Fibroblast of lung (primary cell): ENCODE measurements around the gene PCDHGC4.

Experiments used
- EZH2 ChIP-seq: IDR thresholded peaks from 2 replicates; pipeline ENCODE4 v1.5.1; 2012; ENCODE audit warnings: low read length, control low read depth, mild to moderate bottlenecking; ENCODE audit errors: missing control alignments
- TF ChIP-seq, protein P1 (sequence below), 2 donors: IDR thresholded peaks in 1 of 2; conservative IDR thresholded peaks in 1 of 2; 1 replicate in 1 of 2; 2 replicates in 1 of 2; pipeline ENCODE4 v1.5.1; 2011 to 2012; ENCODE audit warnings: low read length in 2 of 2, control low read depth in 1 of 2, inconsistent platforms in 1 of 2, low read depth in 1 of 2, mild to moderate bottlenecking in 1 of 2

GRCh38 chr5:141506381-141507155, 21.7 kb downstream of the PCDHGC4 start:
- TF ChIP-seq EZH2, result no peak
- TF ChIP-seq, protein P1, sequence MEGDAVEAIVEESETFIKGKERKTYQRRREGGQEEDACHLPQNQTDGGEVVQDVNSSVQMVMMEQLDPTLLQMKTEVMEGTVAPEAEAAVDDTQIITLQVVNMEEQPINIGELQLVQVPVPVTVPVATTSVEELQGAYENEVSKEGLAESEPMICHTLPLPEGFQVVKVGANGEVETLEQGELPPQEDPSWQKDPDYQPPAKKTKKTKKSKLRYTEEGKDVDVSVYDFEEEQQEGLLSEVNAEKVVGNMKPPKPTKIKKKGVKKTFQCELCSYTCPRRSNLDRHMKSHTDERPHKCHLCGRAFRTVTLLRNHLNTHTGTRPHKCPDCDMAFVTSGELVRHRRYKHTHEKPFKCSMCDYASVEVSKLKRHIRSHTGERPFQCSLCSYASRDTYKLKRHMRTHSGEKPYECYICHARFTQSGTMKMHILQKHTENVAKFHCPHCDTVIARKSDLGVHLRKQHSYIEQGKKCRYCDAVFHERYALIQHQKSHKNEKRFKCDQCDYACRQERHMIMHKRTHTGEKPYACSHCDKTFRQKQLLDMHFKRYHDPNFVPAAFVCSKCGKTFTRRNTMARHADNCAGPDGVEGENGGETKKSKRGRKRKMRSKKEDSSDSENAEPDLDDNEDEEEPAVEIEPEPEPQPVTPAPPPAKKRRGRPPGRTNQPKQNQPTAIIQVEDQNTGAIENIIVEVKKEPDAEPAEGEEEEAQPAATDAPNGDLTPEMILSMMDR (conservative IDR thresholded peaks at IDR 0.05 in 1 of 2, IDR thresholded peaks at IDR 0.05 in 1 of 2; ENCODE audit: low read depth in 1 of 2, low read length in 2 of 2), result no peak
